ENCODE data around the gene PUS3.
"Not testable (repeated sequence)": the region's sequence is repeated elsewhere in the genome, so short reads cannot be mapped to it uniquely, and the experiment has no call there.

Gene PUS3

DNA sequence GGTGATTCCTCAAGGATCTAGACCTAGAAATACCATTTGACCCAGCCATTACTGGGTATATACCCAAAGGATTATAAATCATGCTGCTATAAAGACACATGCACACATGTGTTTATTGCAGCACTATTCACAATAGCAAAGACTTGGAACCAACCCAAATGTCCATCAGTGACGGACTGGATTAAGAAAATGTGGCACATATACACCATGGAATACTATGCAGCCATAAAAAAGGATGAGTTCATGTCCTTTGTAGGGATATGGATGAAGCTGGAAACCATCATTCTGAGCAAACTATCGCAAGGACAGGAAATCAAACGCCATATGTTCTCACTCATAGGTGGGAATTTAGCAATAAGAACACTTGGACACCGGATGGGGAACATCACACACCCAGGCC lies 37.7 kb downstream of the PUS3 start:
- not testable (repeated sequence) for DNase-seq

DNA sequence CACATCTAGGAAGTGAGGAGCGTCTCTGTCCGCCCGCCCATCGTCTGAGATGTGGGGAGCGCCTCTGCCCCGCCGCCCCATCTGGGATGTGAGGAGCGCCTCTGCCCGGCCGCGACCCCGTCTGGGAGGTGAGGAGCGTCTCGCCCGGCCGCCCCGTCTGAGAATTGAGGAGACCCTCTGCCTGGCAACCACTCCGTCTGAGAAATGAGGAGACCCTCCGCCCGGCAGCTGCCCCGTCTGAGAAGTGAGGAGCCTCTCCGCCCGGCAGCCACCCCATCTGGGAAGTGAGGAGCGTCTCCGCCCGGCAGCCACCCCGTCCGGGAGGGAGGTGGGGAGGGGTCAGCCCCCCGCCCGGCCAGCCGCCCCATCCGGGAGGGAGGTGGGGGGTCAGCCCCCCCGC lies 40.2 kb downstream of the PUS3 start:
- not testable (repeated sequence) for DNase-seq

DNA sequence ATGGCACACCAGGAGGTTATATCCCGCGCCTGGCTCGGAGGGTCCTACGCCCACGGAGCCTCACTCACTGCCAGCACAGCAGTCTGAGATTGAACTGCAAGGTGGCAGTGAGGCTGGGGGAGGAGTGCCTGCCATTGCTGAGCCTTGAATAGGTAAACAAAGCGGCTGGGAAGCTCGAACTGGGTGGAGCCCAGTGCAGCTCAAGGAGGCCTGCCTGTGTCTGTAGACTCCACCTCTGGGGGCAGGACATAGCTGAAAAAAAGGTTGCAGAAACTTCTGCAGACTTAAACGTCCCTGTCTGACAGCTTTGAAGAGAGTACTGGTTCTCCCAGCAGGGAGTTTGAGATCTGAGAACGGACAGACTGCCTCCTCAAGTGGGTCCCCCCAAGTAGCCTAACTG lies 45.3 kb downstream of the PUS3 start:
- not testable (repeated sequence) for DNase-seq

DNA sequence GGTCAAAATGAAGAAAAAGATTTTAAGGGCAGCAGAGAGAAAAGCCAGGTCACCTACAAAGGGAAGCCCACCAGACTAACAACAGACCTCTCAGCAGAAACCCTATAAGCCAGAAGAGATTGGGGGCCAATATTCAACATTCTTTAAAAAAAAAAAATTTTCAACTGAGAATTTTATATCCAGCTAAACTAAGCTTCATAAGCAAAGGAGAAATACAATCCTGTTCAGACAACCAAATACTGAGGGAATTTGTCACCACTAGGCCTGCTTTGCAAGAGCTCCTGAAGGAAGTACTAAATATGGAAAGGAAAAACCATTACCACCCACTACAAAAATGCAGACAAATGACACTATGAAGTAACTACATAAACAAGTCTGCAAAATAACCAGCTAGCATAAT lies 56.8 kb downstream of the PUS3 start:
- no peak for DNase-seq
